HG03066 (cell line): ENCODE measurements around the gene PKD2.

Experiments
- ATAC-seq: cut with Tn5 transposase; IDR thresholded peaks from one replicate; pipeline ENCODE4 v1.9.1; 2021; ENCODE audit warnings: low read depth; ENCODE audit not compliant: unreplicated experiment

Gene PKD2

DNA sequence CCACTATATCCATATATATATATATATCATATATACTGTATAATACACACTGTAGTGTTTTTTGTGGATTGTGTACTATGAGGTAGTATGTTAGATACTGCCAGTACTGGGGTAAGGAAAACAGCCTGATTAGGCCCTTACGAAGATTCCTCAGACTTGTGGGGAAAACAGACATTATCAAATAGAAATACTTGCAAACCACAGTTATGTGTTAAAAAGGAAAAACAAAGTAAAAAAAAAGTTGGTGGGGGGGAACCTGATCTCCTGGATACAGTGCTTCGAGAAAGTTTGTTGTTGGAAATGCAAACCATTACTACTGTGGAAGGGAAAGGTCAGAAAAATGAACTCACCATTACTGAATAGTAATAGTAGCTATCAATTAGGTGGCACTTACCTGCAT lies 53.0 kb downstream of the PKD2 start:
- no peak for ATAC-seq

DNA sequence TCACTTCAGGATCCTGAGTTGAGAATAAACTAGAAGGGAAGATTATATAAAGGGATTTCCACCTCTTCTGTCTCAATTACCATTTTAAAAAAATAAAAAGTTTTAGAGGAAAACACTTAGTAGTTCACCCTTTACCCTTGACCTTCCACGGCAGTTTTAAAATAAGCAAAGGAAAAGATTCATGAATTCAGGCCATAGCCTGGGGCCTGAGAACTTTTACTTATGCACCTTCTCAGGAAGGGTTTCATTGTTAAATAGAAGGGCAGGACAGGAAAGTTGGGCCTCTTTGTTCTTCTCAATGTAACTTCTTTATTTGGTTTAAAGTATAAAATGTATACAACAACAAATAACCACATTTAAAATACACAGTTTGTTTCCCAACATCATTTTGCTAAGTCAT lies 54.9 kb downstream of the PKD2 start:
- ATAC-seq: no peak

DNA sequence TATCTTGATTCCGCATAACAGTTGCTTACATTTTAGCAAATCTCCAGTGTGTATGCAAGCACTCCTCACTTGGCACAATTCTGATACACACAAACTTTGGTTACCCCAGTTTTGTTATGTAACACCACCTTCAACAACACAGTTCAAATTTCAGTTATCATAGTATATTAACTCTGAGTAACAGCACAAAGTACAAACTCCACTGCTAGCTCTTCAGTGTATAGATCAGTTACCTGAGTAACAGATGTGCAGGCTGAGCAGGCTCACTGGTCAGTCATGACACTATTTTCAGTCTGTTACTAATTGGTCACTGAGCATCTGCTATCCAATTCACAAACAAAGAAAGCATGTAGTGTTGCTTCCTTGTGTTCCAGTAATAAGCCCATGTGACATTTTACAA lies 55.4 kb downstream of the PKD2 start:
- ATAC-seq: no peak

DNA sequence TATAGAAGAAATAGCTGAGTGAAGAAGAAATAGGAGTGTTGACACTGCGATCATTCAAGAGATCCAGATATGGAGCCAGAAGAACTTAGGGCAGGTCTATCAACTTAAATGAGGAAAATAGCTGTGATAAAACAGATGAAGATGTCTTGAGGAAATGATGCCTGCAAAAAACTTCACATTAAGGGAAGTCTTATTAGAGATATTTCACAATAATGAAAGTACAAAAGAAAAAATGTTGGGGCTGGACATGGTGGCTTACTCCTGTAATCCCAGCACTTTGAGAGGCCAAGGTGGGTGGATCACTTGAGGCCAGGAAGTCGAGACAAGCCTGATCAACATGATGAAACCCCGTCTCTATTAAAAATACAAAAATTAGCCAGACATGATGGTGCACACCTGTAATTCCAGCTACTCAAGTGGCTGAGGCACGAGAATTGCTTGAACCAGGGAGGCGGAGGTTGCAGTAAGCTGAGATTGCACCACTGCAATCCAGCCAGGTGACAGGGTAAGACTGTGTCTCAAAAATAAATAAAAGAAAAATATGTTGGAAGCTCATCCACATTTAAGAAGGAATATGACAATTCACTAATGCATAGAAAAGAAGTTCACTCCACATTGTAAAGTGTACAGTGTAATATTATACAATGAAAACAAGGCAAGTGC lies 56.3 kb downstream of the PKD2 start:
- no peak for ATAC-seq

DNA sequence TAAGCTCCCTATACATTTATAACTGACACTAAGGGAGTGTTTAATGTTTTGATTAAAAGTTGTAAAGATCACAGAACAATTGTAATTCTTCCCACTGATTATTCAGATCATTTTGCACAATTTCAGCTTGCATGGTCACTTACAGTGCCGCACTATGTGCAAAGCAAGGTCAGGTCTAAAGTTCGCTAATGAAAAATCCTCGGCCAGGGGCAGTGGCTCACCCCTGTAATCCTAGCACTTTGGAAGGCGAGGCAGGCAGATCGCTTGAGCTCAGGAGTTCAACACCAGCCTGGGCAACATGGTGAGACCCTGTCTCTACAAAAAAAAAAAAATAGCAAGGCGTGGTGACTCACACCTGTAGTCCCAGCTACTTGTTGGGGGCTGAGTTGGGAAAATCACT lies 57.0 kb downstream of the PKD2 start:
- no peak for ATAC-seq

DNA sequence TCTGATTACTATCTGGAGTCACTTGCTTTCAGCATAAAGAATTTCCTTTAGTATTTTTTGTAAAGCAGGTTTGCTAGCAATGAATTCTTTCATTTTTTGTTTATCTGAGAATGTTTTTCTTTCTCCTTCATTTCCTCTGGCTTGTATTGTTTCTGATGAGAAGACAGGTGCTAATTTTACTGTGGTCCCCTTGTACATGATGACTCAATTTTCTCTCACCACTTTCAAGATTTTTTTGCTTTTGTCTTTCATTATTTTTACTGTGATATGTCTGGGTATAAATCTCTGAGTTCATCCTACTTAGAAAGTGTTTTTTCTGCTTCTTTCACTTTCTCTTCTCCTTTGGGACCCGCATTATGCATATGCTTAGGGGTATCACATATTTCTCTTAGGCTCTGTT lies 62.6 kb downstream of the PKD2 start:
- ATAC-seq: no peak

DNA sequence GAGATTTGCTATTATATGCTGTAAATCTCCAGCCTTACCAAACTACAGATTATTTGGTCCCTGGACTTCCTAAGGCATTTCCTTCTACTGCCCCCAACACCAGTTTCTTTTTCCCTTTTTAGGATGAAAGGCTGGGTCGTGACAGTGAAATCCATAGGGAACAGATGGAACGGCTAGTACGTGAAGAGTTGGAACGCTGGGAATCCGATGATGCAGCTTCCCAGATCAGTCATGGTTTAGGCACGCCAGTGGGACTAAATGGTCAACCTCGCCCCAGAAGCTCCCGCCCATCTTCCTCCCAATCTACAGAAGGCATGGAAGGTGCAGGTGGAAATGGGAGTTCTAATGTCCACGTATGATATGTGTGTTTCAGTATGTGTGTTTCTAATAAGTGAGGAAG lies 67.9 kb downstream of the PKD2 start:
- ATAC-seq: no peak

DNA sequence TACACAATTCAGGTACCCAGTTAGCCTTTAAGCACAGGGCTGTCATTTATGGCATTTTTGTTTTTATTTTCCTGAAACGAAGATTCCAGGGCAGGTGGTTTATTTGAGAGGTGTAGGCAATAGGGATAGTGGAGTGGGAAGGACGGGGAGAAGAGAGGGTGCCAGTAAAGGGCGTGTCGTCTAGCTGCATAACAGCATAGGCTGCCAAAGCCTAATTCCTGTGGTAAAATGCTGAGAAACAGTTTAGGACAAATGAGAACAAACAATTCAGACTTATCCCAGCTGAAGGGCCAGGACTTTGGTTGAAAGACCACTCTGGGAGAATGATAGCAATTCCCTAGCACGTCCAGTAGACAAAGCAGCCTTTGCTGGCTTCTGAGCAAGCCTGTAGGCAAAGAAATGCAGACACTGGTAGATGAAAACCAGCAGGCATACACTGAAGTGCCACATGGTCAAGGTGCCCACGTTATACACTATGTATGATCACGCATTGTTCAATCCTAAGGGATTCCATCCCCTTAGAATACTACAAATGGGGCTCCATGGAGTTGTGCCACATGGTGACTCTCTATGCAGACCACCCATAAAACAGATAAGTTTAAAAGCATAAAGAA lies 70.6 kb downstream of the PKD2 start:
- no peak for ATAC-seq

DNA sequence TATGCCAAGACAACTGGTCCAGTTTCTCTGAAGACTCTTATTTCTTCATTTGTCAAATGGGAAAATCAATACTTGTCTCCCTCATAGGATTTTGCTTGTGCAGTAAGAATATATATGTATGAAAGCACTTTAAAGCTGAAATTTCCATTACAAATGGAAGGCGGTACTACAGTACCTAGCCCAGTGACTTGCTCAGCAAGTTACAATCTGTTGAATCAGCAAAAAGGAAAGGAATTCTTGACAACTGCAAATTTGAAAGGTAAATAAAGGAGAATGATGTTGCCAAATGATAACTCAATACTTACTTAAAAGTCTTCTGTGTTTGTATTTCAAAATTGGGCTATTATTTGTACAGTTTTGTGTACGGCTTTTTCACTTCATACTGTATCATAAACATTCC lies 71.1 kb downstream of the PKD2 start:
- no peak for ATAC-seq

DNA sequence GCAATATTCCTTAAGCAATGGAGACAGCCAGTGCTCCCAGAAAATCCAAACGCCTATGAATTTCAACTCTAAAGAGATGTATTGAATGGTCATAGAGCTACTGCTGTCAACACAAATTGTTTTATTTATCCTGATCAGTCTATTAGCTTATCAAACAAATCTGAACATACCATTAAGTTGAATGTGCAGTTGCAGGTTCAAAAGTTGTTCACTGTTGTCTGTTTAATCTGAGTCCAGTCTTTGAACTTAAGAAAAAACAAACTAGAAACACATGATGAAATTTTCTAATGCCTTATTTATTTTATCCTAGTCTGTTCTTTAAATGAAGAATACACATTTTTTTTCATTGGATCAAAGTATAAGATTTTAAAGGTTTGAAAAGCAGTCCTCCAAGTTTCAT lies 73.2 kb downstream of the PKD2 start:
- no peak for ATAC-seq

DNA sequence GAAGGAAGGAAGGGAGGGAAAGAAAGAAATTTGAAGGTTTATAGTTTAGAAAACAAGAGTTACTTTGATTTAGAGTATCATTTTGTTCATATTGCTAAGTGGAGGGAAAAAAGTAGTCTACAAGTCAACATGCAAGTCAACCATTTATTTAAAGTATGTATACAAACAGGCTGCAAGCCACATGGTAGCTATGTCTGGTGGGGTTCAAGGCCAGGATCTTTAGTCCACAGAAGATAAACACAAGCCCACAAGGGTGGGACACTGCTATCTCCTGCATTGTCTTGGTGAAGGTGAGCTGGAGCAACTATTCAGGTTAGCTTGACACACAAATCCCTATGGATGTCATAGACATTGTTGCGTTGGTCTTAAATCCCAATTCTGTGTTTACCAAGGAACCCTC lies 79.6 kb downstream of the PKD2 start:
- no peak for ATAC-seq

DNA sequence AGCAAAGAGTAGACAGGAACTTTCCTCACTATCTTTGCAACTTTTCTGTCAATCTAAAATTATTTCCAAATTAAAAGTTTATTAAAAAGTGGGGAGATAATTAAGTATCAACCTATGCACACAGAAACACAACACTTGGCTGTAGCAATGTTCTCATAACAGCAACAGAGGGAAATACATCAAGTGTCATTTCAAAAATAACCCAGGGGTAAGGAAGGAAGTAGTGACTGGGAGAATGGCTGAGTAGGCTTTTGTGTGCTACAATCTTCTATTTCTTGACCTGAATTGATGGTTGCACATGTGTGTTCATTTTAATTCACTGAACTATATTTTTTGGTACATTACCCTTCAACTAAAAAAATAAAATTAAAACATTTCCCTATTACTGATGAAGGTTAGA lies 83.5 kb downstream of the PKD2 start:
- ATAC-seq: no peak

DNA sequence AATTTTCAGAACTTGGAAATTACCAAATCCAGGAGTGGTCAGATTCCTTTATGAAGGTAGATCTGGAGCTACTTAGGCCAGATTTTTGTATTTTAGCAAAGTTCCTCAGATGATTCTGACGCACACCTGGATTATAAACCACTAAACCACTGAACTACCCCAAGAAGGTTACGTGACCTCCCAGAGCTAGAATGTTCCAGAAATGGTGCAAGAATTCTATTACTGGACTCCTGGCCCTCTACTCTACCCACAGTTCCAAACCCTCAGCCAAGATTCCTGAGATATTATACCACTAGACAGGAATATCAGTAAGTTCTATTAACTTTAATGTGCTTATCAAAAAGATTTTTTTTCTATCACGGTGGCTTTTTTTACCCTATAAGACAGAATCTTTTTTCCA lies 83.9 kb downstream of the PKD2 start:
- ATAC-seq: no peak

DNA sequence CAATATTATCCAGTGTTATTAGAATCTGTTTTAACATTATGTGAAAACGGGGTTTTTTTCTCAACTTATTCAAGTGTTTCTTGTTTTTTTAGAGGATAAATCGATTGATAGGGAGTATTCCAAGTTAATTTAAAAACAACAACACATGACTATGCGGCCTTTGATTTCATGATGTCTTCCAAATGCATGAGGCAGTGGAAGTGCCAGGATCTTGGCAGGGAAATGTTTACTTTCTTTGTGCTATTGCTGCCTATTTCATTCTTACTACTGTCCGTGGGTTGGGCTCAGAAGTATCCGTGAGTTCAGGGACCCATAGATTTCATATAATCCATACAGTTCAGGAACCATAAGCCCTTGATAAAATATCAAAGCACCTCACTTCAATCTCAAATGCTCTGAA lies 86.4 kb downstream of the PKD2 start:
- no peak for ATAC-seq

DNA sequence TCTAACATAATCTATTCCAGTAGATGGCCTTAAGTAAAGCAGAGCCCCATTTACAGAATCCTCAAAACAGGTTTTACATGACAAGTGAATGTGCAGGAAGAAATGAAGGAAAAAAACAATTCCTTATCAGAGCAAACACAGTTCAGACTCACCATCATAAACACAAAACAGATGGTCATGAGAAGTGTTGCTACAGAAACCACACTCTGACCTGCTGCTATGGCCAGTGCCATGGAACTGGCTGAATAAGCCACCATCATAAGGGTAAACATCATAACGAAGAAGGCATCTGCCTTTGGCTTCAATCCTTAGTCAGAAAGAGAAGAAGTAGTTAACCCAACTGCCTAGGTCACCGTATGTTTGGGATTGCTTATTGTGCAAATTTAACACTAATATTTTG lies 89.9 kb downstream of the PKD2 start:
- no peak for ATAC-seq

DNA sequence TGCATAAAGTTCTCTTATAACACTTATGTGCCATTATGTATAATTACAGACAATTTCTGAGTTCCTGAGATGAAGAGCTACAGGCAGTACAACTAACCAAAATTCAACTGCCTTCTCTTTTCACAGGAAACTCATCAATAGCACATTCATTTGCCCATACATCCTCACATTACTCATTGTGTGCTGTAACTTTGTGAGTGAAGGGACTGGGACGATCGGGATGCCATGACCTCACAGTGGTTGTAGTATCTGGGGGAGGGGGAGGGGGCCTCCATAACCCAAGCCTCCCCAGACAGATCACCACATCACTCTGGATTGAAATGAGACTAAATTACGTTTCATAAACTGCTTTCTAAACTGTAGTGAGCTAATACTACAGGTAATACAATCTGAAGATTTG lies 90.3 kb downstream of the PKD2 start:
- ATAC-seq: no peak

DNA sequence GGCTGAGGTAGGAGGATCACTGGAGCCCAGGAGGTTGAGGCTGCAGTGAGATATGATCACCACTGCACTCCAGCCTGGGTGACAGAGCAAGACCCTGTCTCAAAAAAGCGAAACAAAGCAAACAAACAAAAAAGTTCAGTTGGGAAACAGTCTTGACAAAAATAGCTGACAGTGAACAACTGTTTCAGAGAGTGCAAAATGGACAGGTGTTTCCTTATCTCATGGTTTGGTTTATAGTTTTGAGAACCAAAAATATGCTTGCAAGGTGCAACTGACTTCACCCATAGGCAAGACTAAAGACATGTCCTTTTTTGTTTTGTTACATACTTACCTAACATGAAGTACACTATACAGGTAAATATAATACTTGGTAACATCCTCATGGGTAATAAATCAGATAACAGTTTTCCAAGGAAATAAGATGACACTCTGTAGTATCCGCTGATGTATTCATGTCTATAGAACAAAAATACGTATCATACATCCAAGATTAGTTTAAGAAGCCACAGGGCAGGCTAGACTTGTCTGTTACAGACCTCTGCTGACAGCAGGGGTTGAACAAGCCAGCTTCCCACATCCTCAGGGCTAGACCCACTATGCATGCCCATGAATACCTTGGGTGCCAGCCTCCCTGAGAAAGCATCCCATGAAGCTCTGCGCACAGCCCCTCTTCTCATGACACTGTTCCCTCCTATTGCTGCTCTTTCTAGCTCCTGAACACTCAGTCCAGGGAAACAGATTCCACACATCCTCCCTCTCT lies 91.7 kb downstream of the PKD2 start:
- no peak for ATAC-seq

DNA sequence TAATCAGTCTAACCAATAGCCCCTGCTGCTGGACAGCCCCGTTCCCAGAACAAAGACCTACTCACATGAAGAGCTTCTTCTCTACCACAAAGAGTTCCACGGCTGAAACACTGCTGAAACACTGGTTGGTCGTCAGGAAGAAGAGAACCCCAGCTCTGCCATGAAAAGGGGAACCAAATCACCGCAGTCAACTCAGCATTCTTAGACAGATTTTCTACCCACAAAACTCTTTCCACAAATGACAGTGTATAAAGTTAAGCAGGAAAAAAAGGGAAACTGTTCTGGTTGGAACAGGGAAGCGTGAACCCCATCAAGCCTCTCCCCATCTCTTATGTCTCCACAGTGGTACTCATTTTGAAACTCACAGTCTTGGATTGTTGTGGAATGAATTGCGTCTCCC lies 93.7 kb downstream of the PKD2 start:
- no peak for ATAC-seq

DNA sequence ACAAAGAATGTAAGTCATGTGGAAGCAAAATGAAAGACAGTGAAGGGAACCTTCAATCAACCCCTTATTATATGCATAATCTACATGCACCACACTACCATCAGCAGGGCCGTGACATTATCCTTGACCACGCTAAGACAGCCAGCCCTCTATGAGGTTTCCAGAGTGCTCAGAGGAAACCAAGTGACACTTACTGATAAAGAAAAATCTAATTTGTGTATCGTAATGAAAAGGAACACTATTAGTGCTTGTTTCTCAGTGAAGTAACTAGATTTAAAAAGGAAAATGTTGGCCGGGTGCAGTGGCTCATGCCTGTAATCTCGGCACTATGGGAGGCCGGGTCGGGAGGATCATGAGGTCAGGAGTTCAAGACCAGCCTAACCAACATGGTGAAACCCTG lies 94.6 kb downstream of the PKD2 start:
- no peak for ATAC-seq

DNA sequence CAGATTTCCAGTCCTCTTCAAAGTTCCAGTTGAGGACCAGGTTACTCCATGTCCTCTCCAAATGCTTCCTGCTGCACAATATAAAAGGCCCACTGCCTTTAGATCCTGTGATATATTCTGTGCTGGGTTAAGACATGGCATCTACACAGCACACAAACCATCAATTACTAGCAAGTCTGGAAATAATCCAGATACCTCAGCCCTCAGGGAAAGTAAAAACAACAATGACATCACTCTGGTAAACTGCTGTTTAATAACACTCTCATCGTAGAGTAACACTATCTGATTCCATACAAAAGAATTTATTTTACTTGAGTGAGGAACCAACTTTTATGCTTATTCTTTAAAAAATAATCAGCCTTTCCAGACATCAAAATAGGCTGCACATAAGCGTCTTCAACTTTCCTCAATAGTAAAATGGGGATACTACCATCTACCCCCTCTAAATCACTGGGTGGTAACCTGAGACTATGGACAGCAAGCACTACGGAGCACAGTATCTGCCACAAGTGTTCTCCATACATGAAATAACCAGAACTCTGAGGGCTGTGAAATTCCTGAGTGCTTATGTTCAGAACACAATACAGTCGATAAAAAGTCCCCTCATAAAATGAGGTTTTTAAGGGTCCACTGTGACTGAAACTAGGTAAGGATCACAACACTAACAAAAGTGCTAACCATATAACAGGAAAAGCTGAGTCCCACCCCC lies 97.6 kb downstream of the PKD2 start:
- no peak for ATAC-seq

DNA sequence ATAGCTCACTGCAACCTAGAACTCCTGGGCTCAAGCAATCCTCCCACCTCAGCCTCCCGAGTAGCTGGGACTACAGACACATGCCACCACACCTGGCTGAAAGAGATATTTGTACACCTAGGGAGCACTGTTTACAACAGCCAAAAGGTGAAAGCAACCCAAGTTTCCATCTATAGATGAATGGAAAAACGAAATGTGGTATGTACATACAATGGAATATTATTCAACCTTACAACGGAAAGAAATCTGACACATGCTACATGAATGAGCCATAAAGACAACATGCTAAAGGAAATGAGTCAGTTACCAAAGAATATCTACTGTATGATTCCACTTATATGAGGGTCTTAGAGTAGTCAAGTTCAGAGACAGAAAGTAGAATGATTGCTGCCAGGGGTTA lies 98.8 kb downstream of the PKD2 start:
- no peak for ATAC-seq
